Nephron (organoid): Measurements from ENCODE around the gene TRPC4AP.
A peak's percentile ranks its signal among the peaks of the same experiment; 100 is the strongest.

Experiments
- H3K27ac Mint-ChIP-seq, 3 experiments: 2 replicates each; pipeline ENCODE4 v1.8.0; 2020; ENCODE audit warnings: mixed read lengths in 3 of 3, mild to moderate bottlenecking in 2 of 3, moderate library complexity in 1 of 3
- H3K27me3 Mint-ChIP-seq: 2 replicates; pipeline ENCODE4 v1.8.0; 2021; ENCODE audit warnings: low read depth, mild to moderate bottlenecking, moderate library complexity, mixed read lengths
- H3K36me3 Mint-ChIP-seq: 2 replicates; pipeline ENCODE4 v1.8.0; 2020; ENCODE audit warnings: low read depth, mixed read lengths
- H3K4me1 Mint-ChIP-seq: 2 replicates; pipeline ENCODE4 v1.8.0; 2020; ENCODE audit warnings: mixed read lengths
- H3K4me3 Mint-ChIP-seq, 3 experiments: 2 replicates each; pipeline ENCODE4 v1.8.0; 2020; ENCODE audit warnings: mild to moderate bottlenecking in 3 of 3, mixed read lengths in 3 of 3, moderate library complexity in 2 of 3
- H3K9me3 Mint-ChIP-seq: 2 replicates; pipeline ENCODE4 v1.8.0; 2020; ENCODE audit warnings: mixed read lengths
- CTCF ChIP-seq, 3 experiments: fragments of 200-600 bp; sonication (generic); IDR thresholded peaks; one replicate each; pipeline ENCODE4 v1.5.0; 2021; ENCODE audit warnings: antibody characterized with exemption in 3 of 3; ENCODE audit not compliant: unreplicated experiment in 3 of 3

Gene TRPC4AP

GRCh38 chr20:34964486-34964885, 128.1 kb downstream of the TRPC4AP start:
- no peaks in the 10 kb centered on the region for H3K36me3 Mint-ChIP-seq
- H3K4me1 Mint-ChIP-seq, result peaks cover 36% of the 10 kb centered on the region
- no peaks in the 10 kb centered on the region for H3K9me3 Mint-ChIP-seq
- H3K4me3 Mint-ChIP-seq, result no peak overlapping the region
- no peak for TF ChIP-seq CTCF (IDR thresholded peaks at IDR 0.05; ENCODE audit: unreplicated experiment in 3 of 3)
- H3K27me3 Mint-ChIP-seq, result peaks cover 5% of the 10 kb centered on the region
- H3K27ac Mint-ChIP-seq, result no peak overlapping the region

- Mint-ChIP-seq H3K36me3 (no peaks in the 10 kb centered on the region), H3K27me3 (no peaks in the 10 kb centered on the region), H3K4me3 (peak overlapping the region; percentile 94 to 97 (median 96)), H3K27ac (peak overlapping the region; percentile 98 to 100 (median 99)), H3K4me1 (peaks cover 42% of the 10 kb centered on the region), H3K9me3 (no peaks in the 10 kb centered on the region)
- TF ChIP-seq CTCF (IDR thresholded peaks at IDR 0.05; ENCODE audit: unreplicated experiment in 3 of 3), result no peak
Observed at GRCh38 chr20:34956751-34957472, 135.7 kb downstream of the TRPC4AP start.

DNA sequence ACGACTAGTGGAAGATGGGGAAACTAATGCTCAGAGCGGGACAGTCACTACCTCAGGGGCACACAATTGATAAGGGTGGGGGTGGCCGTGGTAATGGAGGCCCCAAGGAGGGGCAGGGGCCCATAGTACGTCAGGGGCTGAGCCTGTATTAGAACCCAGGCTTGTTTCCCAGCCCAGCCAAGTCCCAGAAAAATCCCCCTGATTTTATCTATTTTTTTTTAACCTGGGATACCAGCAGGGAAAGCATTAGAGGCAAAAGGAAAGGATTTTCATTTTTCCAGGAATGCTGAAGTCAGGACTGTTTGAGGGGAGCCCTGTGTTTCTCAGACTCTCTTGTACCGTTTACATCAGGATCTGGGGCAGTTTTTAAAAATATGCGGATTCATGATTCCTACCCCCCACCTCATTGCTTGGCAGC, 136.6 kb downstream of the TRPC4AP start:
- H3K9me3 Mint-ChIP-seq, result no peaks in the 10 kb centered on the region
- peak in 2 of 3 experiments; percentile 16 to 40 for TF ChIP-seq CTCF (IDR thresholded peaks at IDR 0.05; ENCODE audit: unreplicated experiment in 3 of 3)
- peaks cover 42% of the 10 kb centered on the region for H3K4me1 Mint-ChIP-seq
- peak overlapping the region; percentile 98 to 100 (median 99) for H3K27ac Mint-ChIP-seq
- H3K27me3 Mint-ChIP-seq, result no peaks in the 10 kb centered on the region
- no peaks in the 10 kb centered on the region for H3K36me3 Mint-ChIP-seq
- peak overlapping the region; percentile 94 to 97 (median 96) for H3K4me3 Mint-ChIP-seq

DNA sequence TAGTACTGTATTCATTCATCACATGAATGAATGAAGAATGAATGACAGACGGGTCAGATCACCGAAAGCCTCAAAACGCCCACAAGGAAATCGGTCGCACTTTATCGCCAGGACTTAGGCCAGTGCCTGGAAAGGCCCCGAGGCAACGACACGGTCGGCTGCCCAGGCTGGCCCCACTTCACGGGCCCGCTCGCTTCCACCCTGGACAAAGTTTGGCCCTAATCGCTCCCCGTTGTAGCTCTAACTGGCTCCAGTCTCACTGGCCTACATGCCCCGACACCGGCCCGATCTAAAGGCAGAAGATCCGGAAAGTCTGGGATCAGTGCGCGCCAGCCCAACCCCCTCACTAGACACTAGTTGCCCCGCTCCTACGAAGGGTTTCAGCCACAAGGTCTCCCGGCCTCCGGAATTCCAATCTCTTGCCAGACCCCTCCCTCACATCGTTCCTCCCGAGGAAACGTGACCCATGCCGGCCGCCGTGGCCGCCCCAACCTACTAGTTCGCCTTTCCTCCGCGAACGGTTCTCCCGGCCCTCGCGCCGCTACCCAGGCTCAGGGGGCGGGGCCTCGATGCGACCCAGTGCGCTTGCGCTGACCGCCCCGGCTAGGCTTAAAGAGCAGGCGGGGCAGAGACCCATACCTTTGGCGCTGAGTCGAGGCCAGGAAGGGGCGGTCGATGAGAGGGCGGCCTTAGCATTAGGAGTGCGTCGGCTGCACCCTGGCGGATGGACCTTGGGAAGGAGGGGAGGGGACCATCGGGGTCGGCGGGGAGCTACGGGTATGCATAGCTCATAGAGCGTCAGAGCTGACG, 137.2 kb downstream of the TRPC4AP start, which contains the start of the genes GSS and MYH7B:
TSS of gene GSS (minus strand) at position 576 of the 810 bp plus-strand sequence. CDS start 3,954 bp downstream, outside the sequence.
TSS of gene MYH7B (plus strand) at position 638 of the 810 bp plus-strand sequence. CDS start 22,138 bp downstream, outside the sequence.
- no peaks in the 10 kb centered on the region for H3K9me3 Mint-ChIP-seq
- peak within 1 kb of the TSS; percentile 98 to 100 (median 99) for H3K27ac Mint-ChIP-seq
- peak in 1 of 3 experiments; percentile 37 for TF ChIP-seq CTCF (IDR thresholded peaks at IDR 0.05; ENCODE audit: unreplicated experiment in 3 of 3)
- no peaks in the 10 kb centered on the region for H3K27me3 Mint-ChIP-seq
- peaks cover 37% of the 10 kb centered on the region for H3K4me1 Mint-ChIP-seq
- peak within 1 kb of the TSS; percentile 94 to 97 (median 96) for H3K4me3 Mint-ChIP-seq
- H3K36me3 Mint-ChIP-seq, result no peaks in the 10 kb centered on the region

DNA sequence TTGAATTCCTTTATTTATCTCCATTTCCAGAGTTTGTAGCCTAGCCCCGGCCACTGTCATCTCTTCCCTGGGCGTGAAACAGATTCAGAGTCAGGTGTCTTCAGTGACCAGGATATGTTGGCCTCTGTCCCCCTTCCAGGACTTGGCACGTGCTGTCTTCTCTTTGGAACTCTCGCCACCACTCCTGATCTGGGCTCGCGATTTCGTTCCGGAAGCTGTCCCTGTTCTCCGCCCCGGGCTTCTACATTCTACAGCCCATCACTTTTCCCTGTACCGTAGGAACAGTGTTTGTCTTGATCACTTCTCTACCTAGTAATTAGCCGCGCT, 137.7 kb downstream of the TRPC4AP start:
- H3K4me3 Mint-ChIP-seq, result peak overlapping the region; percentile 94 to 97 (median 96)
- no peaks in the 10 kb centered on the region for H3K27me3 Mint-ChIP-seq
- H3K9me3 Mint-ChIP-seq, result no peaks in the 10 kb centered on the region
- peaks cover 5% of the 10 kb centered on the region for H3K36me3 Mint-ChIP-seq
- TF ChIP-seq CTCF (IDR thresholded peaks at IDR 0.05; ENCODE audit: unreplicated experiment in 3 of 3), result no peak
- H3K4me1 Mint-ChIP-seq, result peaks cover 37% of the 10 kb centered on the region
- peak overlapping the region; percentile 98 to 100 (median 99) for H3K27ac Mint-ChIP-seq
